GM21619 (cell line): ENCODE results near the gene ZSCAN16.
"Not testable (repeated sequence)": the region's sequence is repeated elsewhere in the genome, so short reads cannot be mapped to it uniquely, and the experiment has no call there.

Experiments
- ATAC-seq: cut with Tn5 transposase; IDR thresholded peaks from one replicate; pipeline ENCODE4 v1.9.1; 2021; ENCODE audit not compliant: unreplicated experiment

Gene ZSCAN16

GRCh38 chr6:28124350-28124970 is at the start of gene ZSCAN16:
ZSCAN16 (plus strand) TSS chr6:28124609; CDS start chr6:28125444, 835 bp downstream.
- ATAC-seq = peak; percentile 95

GRCh38 chr6:28078050-28078449 is 46.4 kb upstream of the ZSCAN16 start:
- no peak for ATAC-seq

- ATAC-seq = no peak
Measured at GRCh38 chr6:28078836-28079235, 45.6 kb upstream of the ZSCAN16 start.

GRCh38 chr6:28080381-28080630 is 44.1 kb upstream of the ZSCAN16 start, which contains the start of gene ZNF165:
ZNF165 (plus strand) TSS chr6:28080568; CDS start chr6:28085481, 4,913 bp downstream.
- ATAC-seq = not testable (repeated sequence)

- peak; percentile 70 for ATAC-seq
Measured at GRCh38 chr6:28080631-28081485, 43.6 kb upstream of the ZSCAN16 start.

GRCh38 chr6:28081486-28081751 is 43.0 kb upstream of the ZSCAN16 start:
- ATAC-seq = peak; percentile 50

GRCh38 chr6:28082939-28083338 is 41.5 kb upstream of the ZSCAN16 start:
- ATAC-seq = no peak

- ATAC-seq = no peak
Measured at GRCh38 chr6:28089054-28089453, 35.4 kb upstream of the ZSCAN16 start.

GRCh38 chr6:28090917-28091586 is 33.4 kb upstream of the ZSCAN16 start:
- ATAC-seq = no peak

- ATAC-seq = not testable (repeated sequence)
Measured at GRCh38 chr6:28102222-28102621, 22.2 kb upstream of the ZSCAN16 start.

GRCh38 chr6:28102699-28103098 is 21.7 kb upstream of the ZSCAN16 start:
- not testable (repeated sequence) for ATAC-seq

GRCh38 chr6:28104392-28105244 is 19.8 kb upstream of the ZSCAN16 start:
- ATAC-seq = peak; percentile 97

GRCh38 chr6:28105245-28105639 is 19.2 kb upstream of the ZSCAN16 start:
- ATAC-seq = no peak

GRCh38 chr6:28107506-28107905 is 16.9 kb upstream of the ZSCAN16 start:
- no peak for ATAC-seq

- no peak for ATAC-seq
Measured at GRCh38 chr6:28111964-28112363, 12.4 kb upstream of the ZSCAN16 start.

- no peak for ATAC-seq
Measured at GRCh38 chr6:28115799-28116198, 8.6 kb upstream of the ZSCAN16 start.

GRCh38 chr6:28117386-28118050 is 6.9 kb upstream of the ZSCAN16 start:
- no peak for ATAC-seq

- no peak for ATAC-seq
Measured at GRCh38 chr6:28118217-28118616, 6.2 kb upstream of the ZSCAN16 start.

GRCh38 chr6:28121876-28122275 is 2.5 kb upstream of the ZSCAN16 start:
- no peak for ATAC-seq

- not testable (repeated sequence) for ATAC-seq
Measured at GRCh38 chr6:28122283-28122682, 2.1 kb upstream of the ZSCAN16 start.

- peak; percentile 5 for ATAC-seq
Measured at GRCh38 chr6:28124971-28125353, 553 bp downstream of the ZSCAN16 start.
